Stimulated activated CD4-positive, alpha-beta T cell treated with anti-CD3 and anti-CD28 coated beads, Interleukin-1b, Interleukin-23, amount 100 ng/mL, for 48 hours (primary cell): ENCODE results near the gene JCAD.

Source experiments
- DNase-seq: peaks from one replicate; pipeline ENCODE4 v3.0.0-alpha.2; 2020

JCAD gene

GRCh38 chr10:29977171-29977570 lies 82.2 kb downstream of the JCAD start:
- DNase-seq, result no peak

- DNase-seq, result no peak
Measured at GRCh38 chr10:29976134-29976533, 83.3 kb downstream of the JCAD start.

GRCh38 chr10:29974773-29975172 lies 84.6 kb downstream of the JCAD start:
- DNase-seq, result no peak

GRCh38 chr10:29973921-29974320 lies 85.5 kb downstream of the JCAD start:
- DNase-seq, result no peak

- no peak for DNase-seq
Measured at GRCh38 chr10:29970576-29970975, 88.8 kb downstream of the JCAD start.

GRCh38 chr10:29970012-29970396 lies 89.4 kb downstream of the JCAD start:
- no peak for DNase-seq

GRCh38 chr10:29969255-29970011 lies 90.0 kb downstream of the JCAD start:
- DNase-seq, result no peak

GRCh38 chr10:29968585-29968984 lies 90.8 kb downstream of the JCAD start:
- no peak for DNase-seq

- DNase-seq, result no peak
Measured at GRCh38 chr10:29966269-29966668, 93.1 kb downstream of the JCAD start.
